ENCODE data around the gene AFG1L. TPM values are rescaled to one million over a fixed set of nuclear protein-coding genes. Genes with fewer than 3 reads are reported as not detected.
A peak's percentile ranks its signal among the peaks of the same experiment; 100 is the strongest.

Gene AFG1L
- total and polyA plus RNA-seq, 3 experiments from 2014 or later: 4.4 to 5.3 (median 4.4) TPM

GRCh38 chr6:108432143-108432542 lies 137.3 kb downstream of the AFG1L start:
- ChIA-PET CTCF (no interaction called here), POLR2A (no interaction called here)
- Histone ChIP-seq H3K27me3 (ENCODE audit: insufficient read depth, low read length, poor library complexity, severe bottlenecking) (no peaks in the 10 kb centered on the region), H3K4me3 (ENCODE audit: low read length) (no peak overlapping the region), H3K36me3 (ENCODE audit: insufficient read depth, low read length) (no peaks in the 10 kb centered on the region), H3K4me1 (ENCODE audit: insufficient read depth, low read length) (no peaks in the 10 kb centered on the region), H3K27ac (ENCODE audit: low read depth, low read length) (no peak overlapping the region), H3K9me3 (ENCODE audit: low read length) (no peaks in the 10 kb centered on the region)
- peaks cover 0 to 3% of the 10 kb centered on the region in 2 donors for H3K27me3 Mint-ChIP-seq
- no peaks in the 10 kb centered on the region for H3K9me3 Mint-ChIP-seq
- no peak for DNase-seq
- H3K4me3 Mint-ChIP-seq: no peak overlapping the region
- H3K36me3 Mint-ChIP-seq: peaks cover 0 to 19% (median 4%) of the 10 kb centered on the region in 3 donors
- H3K27ac Mint-ChIP-seq: no peak overlapping the region
- H3K4me1 Mint-ChIP-seq: peaks cover 3 to 5% (median 4%) of the 10 kb centered on the region in 3 donors

- DNase-seq: no peak
- H3K27me3 ChIP-seq (ENCODE audit: insufficient read depth, low read length, poor library complexity, severe bottlenecking): no peaks in the 10 kb centered on the region
- Mint-ChIP-seq H3K36me3 (peaks cover 0 to 19% (median 4%) of the 10 kb centered on the region in 3 donors), H3K27ac (no peak overlapping the region), H3K27me3 (peaks cover 0 to 3% of the 10 kb centered on the region in 2 donors), H3K9me3 (no peaks in the 10 kb centered on the region), H3K4me1 (peaks cover 3 to 5% (median 4%) of the 10 kb centered on the region in 3 donors), H3K4me3 (no peak overlapping the region)
- H3K27ac ChIP-seq (ENCODE audit: low read depth, low read length): no peak overlapping the region
- ChIA-PET POLR2A (no interaction called here), CTCF (no interaction called here)
- no peaks in the 10 kb centered on the region for H3K4me1 ChIP-seq (ENCODE audit: insufficient read depth, low read length)
- no peaks in the 10 kb centered on the region for H3K36me3 ChIP-seq (ENCODE audit: insufficient read depth, low read length)
- H3K4me3 ChIP-seq (ENCODE audit: low read length): no peak overlapping the region
- no peaks in the 10 kb centered on the region for H3K9me3 ChIP-seq (ENCODE audit: low read length)
These were observed 137.9 kb downstream of the AFG1L start for GRCh38 chr6:108432792-108433191.

DNA sequence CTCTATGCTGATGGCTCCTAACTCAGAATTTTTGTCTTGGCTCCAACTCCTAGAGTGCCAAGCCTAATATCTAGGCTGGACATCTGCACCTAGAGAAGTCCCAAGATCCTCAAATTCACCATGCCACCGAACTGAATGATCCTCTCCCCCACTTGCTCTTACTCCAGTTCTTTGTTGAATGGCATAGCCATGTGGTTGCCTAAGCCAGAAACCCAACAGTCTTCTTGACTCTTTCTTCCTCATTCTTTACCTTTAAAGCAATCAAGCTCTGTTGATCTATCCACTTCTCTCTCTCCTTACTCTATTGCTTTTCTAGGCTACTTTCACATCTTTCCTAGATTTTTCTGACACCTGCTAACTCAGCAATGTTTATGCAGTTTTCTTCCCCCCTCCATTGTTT lies 139.4 kb downstream of the AFG1L start:
- Mint-ChIP-seq H3K36me3 (peaks cover 0 to 8% (median 6%) of the 10 kb centered on the region in 3 donors), H3K27ac (no peak overlapping the region), H3K27me3 (peaks cover 0 to 3% of the 10 kb centered on the region in 2 donors), H3K4me1 (peaks cover 3 to 5% (median 4%) of the 10 kb centered on the region in 3 donors), H3K9me3 (no peaks in the 10 kb centered on the region), H3K4me3 (no peak overlapping the region)
- Histone ChIP-seq H3K27me3 (ENCODE audit: insufficient read depth, low read length, poor library complexity, severe bottlenecking) (no peaks in the 10 kb centered on the region), H3K9me3 (ENCODE audit: low read length) (no peaks in the 10 kb centered on the region), H3K4me3 (ENCODE audit: low read length) (no peak overlapping the region), H3K4me1 (ENCODE audit: insufficient read depth, low read length) (no peaks in the 10 kb centered on the region), H3K27ac (ENCODE audit: low read depth, low read length) (no peak overlapping the region), H3K36me3 (ENCODE audit: insufficient read depth, low read length) (no peaks in the 10 kb centered on the region)
- no peak for DNase-seq
- ChIA-PET CTCF (no interaction called here), POLR2A (no interaction called here)

- CTCF ChIA-PET: no interaction called here
- Mint-ChIP-seq H3K4me3 (no peak overlapping the region), H3K4me1 (peaks cover 3 to 5% (median 4%) of the 10 kb centered on the region in 3 donors), H3K27me3 (peaks cover 0 to 3% of the 10 kb centered on the region in 2 donors), H3K36me3 (peaks cover 0 to 6% (median 3%) of the 10 kb centered on the region in 3 donors), H3K9me3 (no peaks in the 10 kb centered on the region), H3K27ac (no peak overlapping the region)
- no peaks in the 10 kb centered on the region for H3K4me1 ChIP-seq (ENCODE audit: insufficient read depth, low read length)
- no peaks in the 10 kb centered on the region for H3K27me3 ChIP-seq (ENCODE audit: insufficient read depth, low read length, poor library complexity, severe bottlenecking)
- no peak for DNase-seq
- no peaks in the 10 kb centered on the region for H3K36me3 ChIP-seq (ENCODE audit: insufficient read depth, low read length)
- POLR2A ChIA-PET: no interaction called here
- H3K4me3 ChIP-seq (ENCODE audit: low read length): no peak overlapping the region
- H3K27ac ChIP-seq (ENCODE audit: low read depth, low read length): no peak overlapping the region
- no peaks in the 10 kb centered on the region for H3K9me3 ChIP-seq (ENCODE audit: low read length)
These were observed 140.5 kb downstream of the AFG1L start for GRCh38 chr6:108435391-108435790.

GRCh38 chr6:108436771-108437170 lies 141.9 kb downstream of the AFG1L start:
- Histone ChIP-seq H3K9me3 (ENCODE audit: low read length) (no peaks in the 10 kb centered on the region), H3K4me3 (ENCODE audit: low read length) (no peak overlapping the region), H3K27me3 (ENCODE audit: insufficient read depth, low read length, poor library complexity, severe bottlenecking) (no peaks in the 10 kb centered on the region), H3K27ac (ENCODE audit: low read depth, low read length) (no peak overlapping the region), H3K4me1 (ENCODE audit: insufficient read depth, low read length) (no peaks in the 10 kb centered on the region), H3K36me3 (ENCODE audit: insufficient read depth, low read length) (no peaks in the 10 kb centered on the region)
- no peak overlapping the region for H3K4me3 Mint-ChIP-seq
- CTCF ChIA-PET: no interaction called here
- peaks cover 3 to 5% (median 4%) of the 10 kb centered on the region in 3 donors for H3K4me1 Mint-ChIP-seq
- H3K9me3 Mint-ChIP-seq: no peaks in the 10 kb centered on the region
- DNase-seq: no peak
- H3K36me3 Mint-ChIP-seq: peaks cover 0 to 6% (median 0%) of the 10 kb centered on the region in 3 donors
- POLR2A ChIA-PET: no interaction called here
- peaks cover 0 to 3% of the 10 kb centered on the region in 2 donors for H3K27me3 Mint-ChIP-seq
- no peak overlapping the region for H3K27ac Mint-ChIP-seq

DNA sequence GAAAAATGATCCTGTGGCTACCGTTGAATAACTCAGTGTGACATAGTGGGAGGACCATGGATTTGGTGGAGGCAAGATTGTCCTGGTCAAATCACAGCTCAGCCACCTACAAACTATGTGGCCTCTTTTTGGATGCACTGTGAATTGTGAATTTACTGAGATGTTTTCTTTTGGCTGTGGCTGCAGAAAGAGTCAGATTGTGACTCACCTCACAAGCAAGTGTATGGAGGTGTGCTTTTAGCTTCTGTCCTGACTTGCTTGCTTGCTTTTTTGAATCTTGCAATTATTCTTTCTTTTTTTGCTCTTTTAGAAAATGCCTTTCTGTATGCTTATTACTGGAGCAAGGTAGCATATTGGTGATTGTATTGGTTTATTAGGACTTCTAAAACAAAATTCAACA lies 143.0 kb downstream of the AFG1L start:
- Mint-ChIP-seq H3K9me3 (no peaks in the 10 kb centered on the region), H3K4me3 (no peak overlapping the region), H3K36me3 (peaks cover 0 to 4% (median 0%) of the 10 kb centered on the region in 3 donors), H3K27ac (peak overlapping the region in 1 of 8 donors; percentile 57), H3K4me1 (peaks cover 1 to 2% (median 2%) of the 10 kb centered on the region in 3 donors), H3K27me3 (peaks cover 0 to 3% of the 10 kb centered on the region in 2 donors)
- CTCF ChIA-PET: no interaction called here
- H3K4me1 ChIP-seq (ENCODE audit: insufficient read depth, low read length): no peaks in the 10 kb centered on the region
- no peaks in the 10 kb centered on the region for H3K36me3 ChIP-seq (ENCODE audit: insufficient read depth, low read length)
- DNase-seq: no peak
- no peak overlapping the region for H3K4me3 ChIP-seq (ENCODE audit: low read length)
- H3K27me3 ChIP-seq (ENCODE audit: insufficient read depth, low read length, poor library complexity, severe bottlenecking): no peaks in the 10 kb centered on the region
- POLR2A ChIA-PET: no interaction called here
- H3K9me3 ChIP-seq (ENCODE audit: low read length): no peaks in the 10 kb centered on the region
- no peak overlapping the region for H3K27ac ChIP-seq (ENCODE audit: low read depth, low read length)

GRCh38 chr6:108438918-108439317 lies 144.1 kb downstream of the AFG1L start:
- Histone ChIP-seq H3K9me3 (ENCODE audit: low read length) (no peaks in the 10 kb centered on the region), H3K36me3 (ENCODE audit: insufficient read depth, low read length) (no peaks in the 10 kb centered on the region), H3K4me3 (ENCODE audit: low read length) (no peak overlapping the region), H3K27me3 (ENCODE audit: insufficient read depth, low read length, poor library complexity, severe bottlenecking) (no peaks in the 10 kb centered on the region), H3K4me1 (ENCODE audit: insufficient read depth, low read length) (no peaks in the 10 kb centered on the region), H3K27ac (ENCODE audit: low read depth, low read length) (no peak overlapping the region)
- ChIA-PET POLR2A (no interaction called here), CTCF (no interaction called here)
- no peak overlapping the region for H3K27ac Mint-ChIP-seq
- no peak overlapping the region for H3K4me3 Mint-ChIP-seq
- H3K27me3 Mint-ChIP-seq: peaks cover 0 to 3% of the 10 kb centered on the region in 2 donors
- DNase-seq: no peak
- H3K9me3 Mint-ChIP-seq: no peaks in the 10 kb centered on the region
- H3K4me1 Mint-ChIP-seq: no peaks in the 10 kb centered on the region
- peaks cover 0 to 2% (median 0%) of the 10 kb centered on the region in 3 donors for H3K36me3 Mint-ChIP-seq

DNA sequence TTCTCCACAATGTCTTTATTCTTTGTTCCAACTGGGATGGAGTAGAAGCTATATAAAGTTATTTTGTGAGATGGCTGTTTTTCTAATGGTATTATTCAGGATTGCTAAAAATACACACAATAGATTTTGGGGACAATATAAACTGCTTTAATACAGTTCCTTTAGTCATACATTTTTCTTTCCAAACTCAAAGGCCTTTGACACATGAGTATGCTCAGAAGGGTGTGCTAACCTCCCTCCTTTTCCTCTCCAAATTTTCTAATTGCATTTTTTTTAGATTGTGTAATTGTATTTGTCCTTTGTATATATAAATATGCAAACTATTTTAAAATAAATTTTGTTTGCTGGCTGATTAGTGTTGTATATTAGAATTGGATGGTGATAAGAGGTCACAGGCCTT lies 146.3 kb downstream of the AFG1L start:
- H3K27me3 Mint-ChIP-seq: no peaks in the 10 kb centered on the region
- no peak overlapping the region for H3K27ac Mint-ChIP-seq
- H3K9me3 ChIP-seq (ENCODE audit: low read length): no peaks in the 10 kb centered on the region
- no peaks in the 10 kb centered on the region for H3K9me3 Mint-ChIP-seq
- H3K36me3 ChIP-seq (ENCODE audit: insufficient read depth, low read length): no peaks in the 10 kb centered on the region
- peaks cover 0 to 2% (median 0%) of the 10 kb centered on the region in 3 donors for H3K36me3 Mint-ChIP-seq
- CTCF ChIA-PET: no interaction called here
- H3K27ac ChIP-seq (ENCODE audit: low read depth, low read length): no peak overlapping the region
- DNase-seq: no peak
- POLR2A ChIA-PET: no interaction called here
- peaks cover 8% of the 10 kb centered on the region in 3 donors for H3K4me1 Mint-ChIP-seq
- H3K4me1 ChIP-seq (ENCODE audit: insufficient read depth, low read length): peaks cover 12% of the 10 kb centered on the region
- no peaks in the 10 kb centered on the region for H3K27me3 ChIP-seq (ENCODE audit: insufficient read depth, low read length, poor library complexity, severe bottlenecking)
- H3K4me3 Mint-ChIP-seq: no peak overlapping the region
- no peak overlapping the region for H3K4me3 ChIP-seq (ENCODE audit: low read length)
